ENCODE measurements around the gene CABLES1.

Gene CABLES1

DNA sequence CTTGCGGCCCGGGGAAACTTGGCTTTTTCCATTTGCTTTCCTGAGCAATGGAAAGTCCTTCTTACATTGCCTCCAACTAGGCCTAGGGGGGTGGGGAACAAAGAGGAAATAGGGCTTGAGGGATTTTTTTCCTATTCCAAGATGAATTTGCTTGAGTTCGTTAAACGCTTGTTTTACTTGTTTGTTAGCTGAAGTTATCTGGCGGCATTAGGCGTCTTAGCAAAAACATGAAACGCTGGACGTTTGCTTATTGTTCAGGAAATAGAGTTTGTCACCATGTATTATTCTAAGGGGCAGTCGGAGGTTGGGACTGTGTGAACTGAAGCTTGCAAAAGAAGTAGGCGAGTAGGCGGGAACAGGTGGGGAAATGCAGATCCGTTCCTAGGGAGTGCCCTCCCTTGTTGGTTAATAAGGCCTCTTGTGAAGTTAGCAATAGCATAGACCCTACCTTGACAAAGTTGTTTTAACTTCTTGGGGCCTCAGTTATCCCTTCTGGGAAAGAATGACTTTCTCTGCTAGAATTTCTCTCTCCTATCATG is 1.9 kb downstream of the CABLES1 start:
- ATAC-seq (ENCODE audit: low read depth), result no peak
- H3K27ac ChIP-seq (ENCODE audit: poor library complexity, severe bottlenecking), result no peak overlapping the region
- no peaks in the 10 kb centered on the region for H3K36me3 ChIP-seq (ENCODE audit: low read depth)
- H3K4me1 ChIP-seq (ENCODE audit: insufficient read depth, poor library complexity, severe bottlenecking), result peaks cover 15% of the 10 kb centered on the region
- H3K9me3 ChIP-seq (ENCODE audit: severe bottlenecking), result no peaks in the 10 kb centered on the region
- DNase-seq (ENCODE audit: low spot score), result no peak
- H3K27me3 ChIP-seq (ENCODE audit: insufficient read depth, poor library complexity, severe bottlenecking), result no peaks in the 10 kb centered on the region
- TF ChIP-seq, protein P1, sequence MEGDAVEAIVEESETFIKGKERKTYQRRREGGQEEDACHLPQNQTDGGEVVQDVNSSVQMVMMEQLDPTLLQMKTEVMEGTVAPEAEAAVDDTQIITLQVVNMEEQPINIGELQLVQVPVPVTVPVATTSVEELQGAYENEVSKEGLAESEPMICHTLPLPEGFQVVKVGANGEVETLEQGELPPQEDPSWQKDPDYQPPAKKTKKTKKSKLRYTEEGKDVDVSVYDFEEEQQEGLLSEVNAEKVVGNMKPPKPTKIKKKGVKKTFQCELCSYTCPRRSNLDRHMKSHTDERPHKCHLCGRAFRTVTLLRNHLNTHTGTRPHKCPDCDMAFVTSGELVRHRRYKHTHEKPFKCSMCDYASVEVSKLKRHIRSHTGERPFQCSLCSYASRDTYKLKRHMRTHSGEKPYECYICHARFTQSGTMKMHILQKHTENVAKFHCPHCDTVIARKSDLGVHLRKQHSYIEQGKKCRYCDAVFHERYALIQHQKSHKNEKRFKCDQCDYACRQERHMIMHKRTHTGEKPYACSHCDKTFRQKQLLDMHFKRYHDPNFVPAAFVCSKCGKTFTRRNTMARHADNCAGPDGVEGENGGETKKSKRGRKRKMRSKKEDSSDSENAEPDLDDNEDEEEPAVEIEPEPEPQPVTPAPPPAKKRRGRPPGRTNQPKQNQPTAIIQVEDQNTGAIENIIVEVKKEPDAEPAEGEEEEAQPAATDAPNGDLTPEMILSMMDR (IDR thresholded peaks at IDR 0.05; ENCODE audit: poor library complexity, severe bottlenecking), result no peak
- H3K4me3 ChIP-seq (ENCODE audit: severe bottlenecking), result peak overlapping the region; percentile 84

DNA sequence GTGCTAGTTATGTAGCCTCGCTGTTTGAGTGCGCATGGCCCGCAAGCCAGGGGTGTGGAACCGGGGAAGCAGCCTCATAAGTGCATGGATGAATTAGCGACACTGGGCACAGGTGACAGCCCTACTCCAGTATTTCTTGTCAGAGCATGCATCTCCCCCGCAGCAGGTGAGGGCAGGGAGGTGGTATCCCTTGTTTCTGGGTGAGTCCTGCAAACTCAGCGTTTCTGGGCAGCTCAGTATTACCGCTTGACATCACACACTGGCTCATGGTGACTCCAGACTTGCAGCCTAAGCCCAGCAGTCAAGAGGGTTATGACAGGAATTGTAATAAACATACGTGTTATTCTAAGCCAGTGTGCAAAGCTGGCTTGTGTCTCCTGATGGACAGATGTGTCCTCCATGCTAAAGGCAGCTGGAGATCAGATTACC is 2.5 kb downstream of the CABLES1 start:
- H3K4me1 ChIP-seq (ENCODE audit: insufficient read depth, poor library complexity, severe bottlenecking), result peaks cover 19% of the 10 kb centered on the region
- DNase-seq (ENCODE audit: low spot score), result no peak
- TF ChIP-seq, protein P1 (IDR thresholded peaks at IDR 0.05; ENCODE audit: poor library complexity, severe bottlenecking), result no peak
- H3K9me3 ChIP-seq (ENCODE audit: severe bottlenecking), result no peaks in the 10 kb centered on the region
- no peak overlapping the region for H3K4me3 ChIP-seq (ENCODE audit: severe bottlenecking)
- H3K36me3 ChIP-seq (ENCODE audit: low read depth), result no peaks in the 10 kb centered on the region
- ATAC-seq (ENCODE audit: low read depth), result no peak
- no peaks in the 10 kb centered on the region for H3K27me3 ChIP-seq (ENCODE audit: insufficient read depth, poor library complexity, severe bottlenecking)
- no peak overlapping the region for H3K27ac ChIP-seq (ENCODE audit: poor library complexity, severe bottlenecking)

DNA sequence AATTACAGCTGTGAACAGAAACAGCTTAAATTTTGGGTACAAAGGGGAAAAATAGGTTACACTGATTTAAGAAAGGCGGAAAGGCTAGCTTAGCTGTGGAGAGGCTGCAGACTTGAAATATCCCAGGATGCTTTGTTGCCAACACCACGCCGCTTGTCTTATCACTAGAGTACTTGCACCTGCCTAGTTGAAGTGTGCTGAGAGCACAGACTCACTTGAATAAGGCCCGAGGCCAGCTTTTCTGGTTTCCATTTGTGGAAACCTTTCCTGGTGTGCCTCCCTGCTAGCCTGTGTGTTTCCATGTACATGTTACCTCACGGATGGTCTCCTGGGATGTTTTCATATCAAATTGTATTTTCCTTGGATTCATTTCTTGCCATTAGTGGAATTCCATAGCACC is 3.2 kb downstream of the CABLES1 start:
- Histone ChIP-seq H3K4me3 (ENCODE audit: severe bottlenecking) (no peak overlapping the region), H3K36me3 (ENCODE audit: low read depth) (no peaks in the 10 kb centered on the region), H3K4me1 (ENCODE audit: insufficient read depth, poor library complexity, severe bottlenecking) (peaks cover 24% of the 10 kb centered on the region), H3K27me3 (ENCODE audit: insufficient read depth, poor library complexity, severe bottlenecking) (no peaks in the 10 kb centered on the region), H3K27ac (ENCODE audit: poor library complexity, severe bottlenecking) (no peak overlapping the region), H3K9me3 (ENCODE audit: severe bottlenecking) (no peaks in the 10 kb centered on the region)
- TF ChIP-seq, protein P1 (IDR thresholded peaks at IDR 0.05; ENCODE audit: poor library complexity, severe bottlenecking), result no peak
- DNase-seq (ENCODE audit: low spot score) (no peak), ATAC-seq (ENCODE audit: low read depth) (no peak)

DNA sequence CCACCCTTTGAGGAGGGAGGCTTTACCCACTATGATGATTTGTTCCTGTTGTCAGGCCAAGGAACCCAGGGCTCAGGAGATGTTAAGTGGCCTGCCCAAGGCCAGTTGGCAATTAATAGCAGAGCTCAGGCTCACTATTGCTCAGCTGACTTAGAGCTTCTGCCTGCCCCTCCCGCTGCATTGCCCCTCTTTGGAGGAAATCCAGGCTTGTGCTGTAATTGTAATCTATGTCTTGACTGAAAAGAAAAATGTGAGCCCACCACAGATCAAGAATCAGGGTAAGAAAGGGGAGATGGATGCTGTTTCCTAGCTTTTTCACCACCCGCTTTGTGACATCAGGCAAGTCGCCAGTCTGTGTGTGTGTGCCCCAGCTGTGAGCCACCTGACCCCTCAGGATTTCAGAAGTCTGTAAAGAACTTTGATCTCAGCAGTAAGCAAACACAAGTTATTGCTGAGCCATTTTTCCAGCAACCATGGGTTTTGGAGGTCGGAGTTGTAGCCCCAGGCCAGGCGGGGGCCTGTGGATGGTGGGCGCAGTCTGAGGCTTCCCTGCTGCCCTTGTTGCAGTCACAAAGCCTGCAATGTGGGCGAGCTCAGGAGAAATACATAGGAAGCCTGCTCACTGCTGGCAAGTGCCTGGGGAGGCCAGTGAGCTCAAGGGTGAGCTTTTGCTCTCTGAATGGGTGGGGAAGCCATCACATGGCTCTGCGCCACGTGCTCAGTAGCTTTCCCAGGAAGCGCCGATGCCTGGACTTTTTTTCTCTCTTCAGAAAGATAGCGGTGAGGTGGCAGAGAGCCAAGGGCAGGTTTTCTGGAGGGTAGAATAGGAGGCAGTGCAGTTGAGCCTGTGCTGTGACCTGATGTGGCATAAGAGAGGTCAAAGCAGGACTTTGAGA is 6.1 kb downstream of the CABLES1 start:
- Histone ChIP-seq H3K4me1 (ENCODE audit: insufficient read depth, poor library complexity, severe bottlenecking) (peaks cover 15% of the 10 kb centered on the region), H3K9me3 (ENCODE audit: severe bottlenecking) (no peaks in the 10 kb centered on the region), H3K27ac (ENCODE audit: poor library complexity, severe bottlenecking) (no peak overlapping the region), H3K36me3 (ENCODE audit: low read depth) (no peaks in the 10 kb centered on the region), H3K4me3 (ENCODE audit: severe bottlenecking) (no peak overlapping the region), H3K27me3 (ENCODE audit: insufficient read depth, poor library complexity, severe bottlenecking) (no peaks in the 10 kb centered on the region)
- DNase-seq (ENCODE audit: low spot score) (no peak), ATAC-seq (ENCODE audit: low read depth) (no peak)
- TF ChIP-seq, protein P1 (IDR thresholded peaks at IDR 0.05; ENCODE audit: poor library complexity, severe bottlenecking), result no peak

All from RWPE2 (cell line).